HEK293 (cell line): ENCODE data around the gene HGS.

ENCODE experiments used
- CTCF ChIA-PET: fragments of 350-600 bp; formaldehyde crosslinking; extraction: SDS; loops from one replicate; lab custom pipeline; 2021; ENCODE audit warnings: antibody characterized with exemption; lab: Yijun Ruan, JAX
- POLR2A ChIA-PET: fragments of 300-600 bp; formaldehyde crosslinking; extraction: SDS; loops from one replicate; lab custom pipeline; 2020; ENCODE audit warnings: antibody characterized with exemption, inconsistent platforms; lab: Yijun Ruan, JAX
- H3K27ac ChIP-seq: fragments of 200-500 bp; sonication (Bioruptor generic); 2 replicates; pipeline ENCODE4 v1.5.1; 2014; ENCODE audit warnings: low read depth, low read length, control low read depth, inconsistent platforms; ENCODE audit errors: extremely low read depth
- H3K36me3 ChIP-seq, 2 experiments: fragments of 200-500 bp in 1 of 2; sonication (Bioruptor generic) in 1 of 2; 1 replicate in 1 of 2; 2 replicates in 1 of 2; pipeline ENCODE4 v1.5.1; 2014 to 2017; ENCODE audit warnings: inconsistent platforms in 2 of 2, low read length in 2 of 2; ENCODE audit not compliant: control insufficient read depth in 2 of 2, insufficient read depth in 1 of 2
- H3K4me1 ChIP-seq: fragments of 200-500 bp; sonication (Bioruptor generic); 2 replicates; pipeline ENCODE4 v1.5.1; 2014; ENCODE audit warnings: mild to moderate bottlenecking, low read length, inconsistent platforms; ENCODE audit not compliant: control insufficient read depth, insufficient read depth
- H3K4me3 ChIP-seq: 2 replicates; pipeline ENCODE4 v1.5.1; 2011; ENCODE audit warnings: low read depth, mild to moderate bottlenecking, control low read depth, low read length, moderate library complexity
- H3K9me3 ChIP-seq: fragments of 200-500 bp; sonication (Bioruptor generic); 2 replicates; pipeline ENCODE4 v1.5.1; 2014; ENCODE audit warnings: low read depth, low read length, inconsistent platforms; ENCODE audit not compliant: control insufficient read depth, insufficient read depth
- IKZF3 ChIP-seq: fragments of 450-650 bp; IDR thresholded peaks from 2 replicates; pipeline ENCODE4 v1.5.0; 2018; ENCODE audit warnings: missing biosample characterization, mild to moderate bottlenecking, missing genetic modification characterization, moderate library complexity
- KLF10 ChIP-seq: fragments of 450-650 bp; IDR thresholded peaks from 2 replicates; pipeline ENCODE4 v1.5.1; 2018; ENCODE audit warnings: missing biosample characterization, mild to moderate bottlenecking, missing genetic modification characterization
- KLF8 ChIP-seq: fragments of 450-650 bp; formaldehyde crosslinking; IDR thresholded peaks from 2 replicates; pipeline ENCODE4 v1.5.1; 2016; ENCODE audit warnings: missing biosample characterization, missing genetic modification characterization
- TCF7L2 ChIP-seq: IDR thresholded peaks from 2 replicates; pipeline ENCODE4 v1.6.1; 2011; ENCODE audit warnings: low read depth, mild to moderate bottlenecking, inconsistent platforms, low read length, moderate library complexity, borderline replicate concordance
- WT1 ChIP-seq: fragments of 450-650 bp; formaldehyde crosslinking; IDR thresholded peaks from 2 replicates; pipeline ENCODE4 v1.5.1; 2016; ENCODE audit warnings: missing biosample characterization, missing genetic modification characterization
- ZBTB8A ChIP-seq: fragments of 450-650 bp; formaldehyde crosslinking; IDR thresholded peaks from 2 replicates; pipeline ENCODE4 v1.5.1; 2016; ENCODE audit warnings: missing biosample characterization, missing genetic modification characterization
- ZFP69B ChIP-seq: fragments of 450-650 bp; formaldehyde crosslinking; IDR thresholded peaks from 2 replicates; pipeline ENCODE4 v1.5.1; 2016; ENCODE audit warnings: missing biosample characterization, missing genetic modification characterization
- ZIC2 ChIP-seq: fragments of 450-650 bp; formaldehyde crosslinking; IDR thresholded peaks from 2 replicates; pipeline ENCODE4 v1.5.1; 2016; ENCODE audit warnings: missing biosample characterization, missing genetic modification characterization
- ZNF146 ChIP-seq: fragments of 450-650 bp; formaldehyde crosslinking; IDR thresholded peaks from 2 replicates; pipeline ENCODE4 v1.5.1; 2016; ENCODE audit warnings: missing biosample characterization, missing genetic modification characterization
- ZNF174 ChIP-seq: fragments of 450-650 bp; formaldehyde crosslinking; IDR thresholded peaks from 2 replicates; pipeline ENCODE4 v1.5.0; 2017; ENCODE audit warnings: missing biosample characterization, mild to moderate bottlenecking, missing genetic modification characterization
- ZNF221 ChIP-seq: fragments of 450-650 bp; formaldehyde crosslinking; IDR thresholded peaks from 2 replicates; pipeline ENCODE4 v1.5.1; 2017; ENCODE audit warnings: missing biosample characterization, missing genetic modification characterization, borderline replicate concordance
- ZNF248 ChIP-seq: fragments of 450-650 bp; formaldehyde crosslinking; IDR thresholded peaks from 2 replicates; pipeline ENCODE4 v1.5.1; 2017; ENCODE audit warnings: missing biosample characterization, missing genetic modification characterization
- ZNF302 ChIP-seq: fragments of 450-650 bp; formaldehyde crosslinking; IDR thresholded peaks from 2 replicates; pipeline ENCODE4 v1.5.1; 2016; ENCODE audit warnings: missing biosample characterization, missing genetic modification characterization, low read depth
- ZNF341 ChIP-seq: fragments of 450-650 bp; formaldehyde crosslinking; IDR thresholded peaks from 2 replicates; pipeline ENCODE4; 2016; ENCODE audit warnings: low read depth, missing biosample characterization, missing genetic modification characterization
- ZNF350 ChIP-seq: fragments of 450-650 bp; formaldehyde crosslinking; IDR thresholded peaks from 2 replicates; pipeline ENCODE4 v1.5.0; 2017; ENCODE audit warnings: missing biosample characterization, mild to moderate bottlenecking, missing genetic modification characterization
- ZNF423 ChIP-seq: fragments of 450-650 bp; formaldehyde crosslinking; IDR thresholded peaks from 2 replicates; pipeline ENCODE4 v1.5.1; 2016; ENCODE audit warnings: missing biosample characterization, missing genetic modification characterization
- ZNF510 ChIP-seq: fragments of 450-650 bp; formaldehyde crosslinking; IDR thresholded peaks from 2 replicates; pipeline ENCODE4 v1.5.1; 2018; ENCODE audit warnings: mild to moderate bottlenecking, missing genetic modification characterization, missing biosample characterization; ENCODE audit not compliant: insufficient replicate concordance
- ZNF548 ChIP-seq: fragments of 450-650 bp; formaldehyde crosslinking; IDR thresholded peaks from 2 replicates; pipeline ENCODE4 v1.5.1; 2016; ENCODE audit warnings: missing biosample characterization, missing genetic modification characterization
- ZNF555 ChIP-seq: fragments of 450-650 bp; formaldehyde crosslinking; conservative IDR thresholded peaks from 2 replicates; pipeline ENCODE4 v1.5.1; 2017; ENCODE audit warnings: missing biosample characterization, mild to moderate bottlenecking, missing genetic modification characterization, inconsistent platforms
- ZNF561 ChIP-seq: fragments of 450-650 bp; IDR thresholded peaks from 2 replicates; pipeline ENCODE4 v1.5.1; 2018; ENCODE audit warnings: missing biosample characterization, missing genetic modification characterization, borderline replicate concordance
- ZNF600 ChIP-seq: fragments of 450-650 bp; formaldehyde crosslinking; IDR thresholded peaks from 2 replicates; pipeline ENCODE4 v1.5.1; 2016; ENCODE audit warnings: missing biosample characterization, missing genetic modification characterization
- ZNF629 ChIP-seq: fragments of 450-650 bp; formaldehyde crosslinking; IDR thresholded peaks from 2 replicates; pipeline ENCODE4 v1.5.1; 2017; ENCODE audit warnings: missing biosample characterization, missing genetic modification characterization
- ZNF664 ChIP-seq: fragments of 450-650 bp; formaldehyde crosslinking; IDR thresholded peaks from 2 replicates; pipeline ENCODE4 v1.5.1; 2016; ENCODE audit warnings: missing biosample characterization, missing genetic modification characterization
- ZNF777 ChIP-seq: fragments of 450-650 bp; formaldehyde crosslinking; IDR thresholded peaks from 2 replicates; pipeline ENCODE4 v1.5.1; 2017; ENCODE audit warnings: missing biosample characterization, missing genetic modification characterization, borderline replicate concordance
- ZNF843 ChIP-seq: fragments of 450-650 bp; formaldehyde crosslinking; IDR thresholded peaks from 2 replicates; pipeline ENCODE4 v1.5.1; 2016; ENCODE audit warnings: missing biosample characterization, missing genetic modification characterization
- ZSCAN16 ChIP-seq: fragments of 450-650 bp; formaldehyde crosslinking; IDR thresholded peaks from 2 replicates; pipeline ENCODE4 v1.5.1; 2016; ENCODE audit warnings: missing biosample characterization, missing genetic modification characterization
- TF ChIP-seq, protein P1 (sequence below): fragments of 450-650 bp; formaldehyde crosslinking; IDR thresholded peaks from 2 replicates; pipeline ENCODE4 v1.5.1; 2016; ENCODE audit warnings: missing biosample characterization, missing genetic modification characterization
- TF ChIP-seq, protein P2 (sequence below): fragments of 450-650 bp; formaldehyde crosslinking; IDR thresholded peaks from 2 replicates; pipeline ENCODE4 v1.5.1; 2016; ENCODE audit warnings: missing biosample characterization, missing genetic modification characterization
- TF ChIP-seq, protein P3 (sequence below): sonication (generic); formaldehyde crosslinking; IDR thresholded peaks from 2 replicates; pipeline ENCODE4 v1.8.1; 2022; ENCODE audit warnings: mild to moderate bottlenecking, moderate library complexity, missing genetic modification reagents
- TF ChIP-seq, protein P4 (sequence below): fragments of 450-650 bp; IDR thresholded peaks from 2 replicates; pipeline ENCODE4 v1.5.1; 2018; ENCODE audit warnings: missing biosample characterization, missing genetic modification characterization
- TF ChIP-seq, protein P5 (sequence below): fragments of 450-650 bp; formaldehyde crosslinking; IDR thresholded peaks from 2 replicates; pipeline ENCODE4 v1.5.1; 2016; ENCODE audit warnings: missing biosample characterization, missing genetic modification characterization

The HGS gene

DNA sequence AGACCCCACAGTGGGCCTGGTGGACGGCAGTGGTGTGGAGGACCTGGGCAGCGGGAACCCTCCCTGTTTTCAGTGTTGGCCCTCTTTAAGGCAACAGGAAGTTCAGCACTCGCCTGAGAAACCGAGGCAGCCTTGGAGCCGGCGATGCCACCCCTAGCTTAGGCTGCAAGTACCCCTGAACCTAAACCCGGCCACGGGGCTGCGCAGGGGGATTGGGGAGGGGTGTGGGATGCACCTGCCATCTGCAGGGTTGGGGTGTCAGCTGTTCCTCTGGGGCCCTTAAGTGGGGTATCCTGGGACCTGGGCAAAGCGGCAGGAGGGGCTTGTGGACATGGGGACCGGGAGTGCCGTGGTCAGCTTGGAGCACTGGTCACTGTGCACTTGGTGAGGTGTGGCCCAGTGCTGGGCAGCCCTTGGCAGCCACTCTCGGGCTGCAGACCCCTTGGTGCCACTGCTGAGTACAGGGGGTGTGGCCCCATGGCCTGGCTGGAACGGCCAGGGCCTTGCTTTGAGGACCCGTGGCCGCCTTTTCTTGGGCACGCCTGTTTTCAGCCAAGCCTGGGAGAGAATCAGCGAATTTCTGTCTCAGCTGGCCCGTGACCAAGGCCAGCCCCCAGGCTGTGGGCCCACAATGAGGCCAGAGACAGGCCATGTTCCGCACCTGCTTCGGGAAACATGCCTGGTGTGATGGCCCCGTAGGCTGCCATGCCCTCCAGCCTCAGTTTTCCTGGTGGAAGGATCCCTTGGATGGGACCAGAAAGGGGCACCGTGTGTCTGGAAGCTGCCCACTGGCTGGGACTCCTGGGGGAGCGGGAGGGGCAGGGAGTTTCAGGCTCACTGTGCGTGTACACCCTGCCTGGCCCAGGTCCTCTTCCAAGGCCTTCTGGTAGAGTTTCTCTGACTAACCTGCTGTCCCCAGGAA is 24.2 kb downstream of the HGS start:
- H3K9me3 ChIP-seq = no peaks in the 10 kb centered on the region
- H3K4me3 ChIP-seq = no peak overlapping the region
- CTCF ChIA-PET = interaction anchor here (1.2 kb wide), 1 partner anchor 23 kb away, joined by 4 read pairs; no protein-coding TSS in a partner anchor
- H3K27ac ChIP-seq = peak overlapping the region; percentile 5; the same call in 1 of the 2 replicates
- peaks cover 17 to 49% of the 10 kb centered on the region in 2 experiments for H3K36me3 ChIP-seq
- POLR2A ChIA-PET = interaction anchor here (1.4 to 2.6 kb wide), 4 partner anchors 11 to 159 kb away, joined by 7 to 17 read pairs (median 8); partner anchors contain the start of genes ARL16 and HGS
- peaks cover 6% of the 10 kb centered on the region; the same call in 1 of the 2 replicates for H3K4me1 ChIP-seq
- TF ChIP-seq ZNF664 (tag by site-specific recombination) = no peak
- TF ChIP-seq ZBTB8A (tag by site-specific recombination) = 0 out of 2 replicates have a peak, but pooled peaks have one; percentile 29
- TF ChIP-seq ZNF221 = no peak
- TF ChIP-seq ZNF146 (tag by site-specific recombination) = no peak
- TF ChIP-seq IKZF3 (tag by site-specific recombination) = no peak
- no peak for TF ChIP-seq ZSCAN16 (tag by site-specific recombination)
- no peak for TF ChIP-seq ZNF302 (tag by site-specific recombination)
- TF ChIP-seq, protein P1, sequence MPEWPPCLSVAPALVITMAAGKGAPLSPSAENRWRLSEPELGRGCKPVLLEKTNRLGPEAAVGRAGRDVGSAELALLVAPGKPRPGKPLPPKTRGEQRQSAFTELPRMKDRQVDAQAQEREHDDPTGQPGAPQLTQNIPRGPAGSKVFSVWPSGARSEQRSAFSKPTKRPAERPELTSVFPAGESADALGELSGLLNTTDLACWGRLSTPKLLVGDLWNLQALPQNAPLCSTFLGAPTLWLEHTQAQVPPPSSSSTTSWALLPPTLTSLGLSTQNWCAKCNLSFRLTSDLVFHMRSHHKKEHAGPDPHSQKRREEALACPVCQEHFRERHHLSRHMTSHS (tag by site-specific recombination) = no peak
- no peak for TF ChIP-seq ZIC2
- TF ChIP-seq ZNF548 = no peak
- TF ChIP-seq, protein P2, sequence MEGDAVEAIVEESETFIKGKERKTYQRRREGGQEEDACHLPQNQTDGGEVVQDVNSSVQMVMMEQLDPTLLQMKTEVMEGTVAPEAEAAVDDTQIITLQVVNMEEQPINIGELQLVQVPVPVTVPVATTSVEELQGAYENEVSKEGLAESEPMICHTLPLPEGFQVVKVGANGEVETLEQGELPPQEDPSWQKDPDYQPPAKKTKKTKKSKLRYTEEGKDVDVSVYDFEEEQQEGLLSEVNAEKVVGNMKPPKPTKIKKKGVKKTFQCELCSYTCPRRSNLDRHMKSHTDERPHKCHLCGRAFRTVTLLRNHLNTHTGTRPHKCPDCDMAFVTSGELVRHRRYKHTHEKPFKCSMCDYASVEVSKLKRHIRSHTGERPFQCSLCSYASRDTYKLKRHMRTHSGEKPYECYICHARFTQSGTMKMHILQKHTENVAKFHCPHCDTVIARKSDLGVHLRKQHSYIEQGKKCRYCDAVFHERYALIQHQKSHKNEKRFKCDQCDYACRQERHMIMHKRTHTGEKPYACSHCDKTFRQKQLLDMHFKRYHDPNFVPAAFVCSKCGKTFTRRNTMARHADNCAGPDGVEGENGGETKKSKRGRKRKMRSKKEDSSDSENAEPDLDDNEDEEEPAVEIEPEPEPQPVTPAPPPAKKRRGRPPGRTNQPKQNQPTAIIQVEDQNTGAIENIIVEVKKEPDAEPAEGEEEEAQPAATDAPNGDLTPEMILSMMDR (tag by site-specific recombination) = no peak
- no peak for TF ChIP-seq TCF7L2
- TF ChIP-seq ZNF561 = no peak
- TF ChIP-seq, protein P3, sequence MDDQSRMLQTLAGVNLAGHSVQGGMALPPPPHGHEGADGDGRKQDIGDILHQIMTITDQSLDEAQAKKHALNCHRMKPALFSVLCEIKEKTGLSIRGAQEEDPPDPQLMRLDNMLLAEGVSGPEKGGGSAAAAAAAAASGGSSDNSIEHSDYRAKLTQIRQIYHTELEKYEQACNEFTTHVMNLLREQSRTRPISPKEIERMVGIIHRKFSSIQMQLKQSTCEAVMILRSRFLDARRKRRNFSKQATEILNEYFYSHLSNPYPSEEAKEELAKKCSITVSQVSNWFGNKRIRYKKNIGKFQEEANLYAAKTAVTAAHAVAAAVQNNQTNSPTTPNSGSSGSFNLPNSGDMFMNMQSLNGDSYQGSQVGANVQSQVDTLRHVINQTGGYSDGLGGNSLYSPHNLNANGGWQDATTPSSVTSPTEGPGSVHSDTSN = no peak
- TF ChIP-seq ZFP69B (tag by site-specific recombination) = peak; percentile 83
- no peak for TF ChIP-seq ZNF248 (tag by site-specific recombination)
- TF ChIP-seq WT1 (tag by site-specific recombination) = no peak
- TF ChIP-seq ZNF510 (tag by site-specific recombination) = no peak
- no peak for TF ChIP-seq KLF8 (tag by site-specific recombination)
- 0 out of 2 replicates have a peak, but pooled peaks have one; percentile 10 for TF ChIP-seq ZNF341
- TF ChIP-seq ZNF350 (tag by site-specific recombination) = no peak
- no peak for TF ChIP-seq ZNF555
- no peak for TF ChIP-seq ZNF777 (tag by site-specific recombination)
- TF ChIP-seq ZNF600 = peak; percentile 82
- TF ChIP-seq, protein P4, sequence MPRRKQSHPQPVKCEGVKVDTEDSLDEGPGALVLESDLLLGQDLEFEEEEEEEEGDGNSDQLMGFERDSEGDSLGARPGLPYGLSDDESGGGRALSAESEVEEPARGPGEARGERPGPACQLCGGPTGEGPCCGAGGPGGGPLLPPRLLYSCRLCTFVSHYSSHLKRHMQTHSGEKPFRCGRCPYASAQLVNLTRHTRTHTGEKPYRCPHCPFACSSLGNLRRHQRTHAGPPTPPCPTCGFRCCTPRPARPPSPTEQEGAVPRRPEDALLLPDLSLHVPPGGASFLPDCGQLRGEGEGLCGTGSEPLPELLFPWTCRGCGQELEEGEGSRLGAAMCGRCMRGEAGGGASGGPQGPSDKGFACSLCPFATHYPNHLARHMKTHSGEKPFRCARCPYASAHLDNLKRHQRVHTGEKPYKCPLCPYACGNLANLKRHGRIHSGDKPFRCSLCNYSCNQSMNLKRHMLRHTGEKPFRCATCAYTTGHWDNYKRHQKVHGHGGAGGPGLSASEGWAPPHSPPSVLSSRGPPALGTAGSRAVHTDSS = no peak
- no peak for TF ChIP-seq ZNF174
- no peak for TF ChIP-seq KLF10 (tag by site-specific recombination)
- no peak for TF ChIP-seq ZNF629 (tag by site-specific recombination)
- no peak for TF ChIP-seq ZNF843 (tag by site-specific recombination)
- no peak for TF ChIP-seq ZNF423 (tag by site-specific recombination)
- TF ChIP-seq, protein P5, sequence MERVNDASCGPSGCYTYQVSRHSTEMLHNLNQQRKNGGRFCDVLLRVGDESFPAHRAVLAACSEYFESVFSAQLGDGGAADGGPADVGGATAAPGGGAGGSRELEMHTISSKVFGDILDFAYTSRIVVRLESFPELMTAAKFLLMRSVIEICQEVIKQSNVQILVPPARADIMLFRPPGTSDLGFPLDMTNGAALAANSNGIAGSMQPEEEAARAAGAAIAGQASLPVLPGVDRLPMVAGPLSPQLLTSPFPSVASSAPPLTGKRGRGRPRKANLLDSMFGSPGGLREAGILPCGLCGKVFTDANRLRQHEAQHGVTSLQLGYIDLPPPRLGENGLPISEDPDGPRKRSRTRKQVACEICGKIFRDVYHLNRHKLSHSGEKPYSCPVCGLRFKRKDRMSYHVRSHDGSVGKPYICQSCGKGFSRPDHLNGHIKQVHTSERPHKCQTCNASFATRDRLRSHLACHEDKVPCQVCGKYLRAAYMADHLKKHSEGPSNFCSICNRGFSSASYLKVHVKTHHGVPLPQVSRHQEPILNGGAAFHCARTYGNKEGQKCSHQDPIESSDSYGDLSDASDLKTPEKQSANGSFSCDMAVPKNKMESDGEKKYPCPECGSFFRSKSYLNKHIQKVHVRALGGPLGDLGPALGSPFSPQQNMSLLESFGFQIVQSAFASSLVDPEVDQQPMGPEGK (tag by site-specific recombination) = no peak
